Brain microvascular endothelial cell (primary cell): ENCODE data around the gene LBHD2.
A peak's percentile ranks its signal among the peaks of the same experiment; 100 is the strongest.

Source experiments
- DNase-seq: peaks from one replicate; pipeline ENCODE4 v3.0.0-alpha.2; 2020
- H3K27ac ChIP-seq: fragments of 250-450 bp; sonication (Bioruptor Pico); 2 replicates; pipeline ENCODE4 v1.5.1; 2020; ENCODE audit warnings: mild to moderate bottlenecking, moderate library complexity
- H3K27me3 ChIP-seq: fragments of 250-450 bp; sonication (Bioruptor Pico); replicated peaks from 2 replicates; pipeline ENCODE4 v1.5.1; 2020; ENCODE audit warnings: mild to moderate bottlenecking
- H3K36me3 ChIP-seq: fragments of 250-450 bp; sonication (Bioruptor Pico); replicated peaks from 2 replicates; pipeline ENCODE4 v1.5.1; 2020; ENCODE audit warnings: mild to moderate bottlenecking
- H3K4me3 ChIP-seq: 2 replicates; pipeline ENCODE4 v1.5.1; 2011; ENCODE audit warnings: low read depth, mild to moderate bottlenecking, control low read depth, low read length, moderate library complexity
- in situ Hi-C: cut with HindIII; loops from 2 replicates; pipeline ENCODE4 v1.10.0; 2017; ENCODE audit warnings: low sequenced_read_pairs, low pct_ligation_motif_present
- TF ChIP-seq, protein P1 (sequence below): IDR thresholded peaks from 2 replicates; pipeline ENCODE4 v1.5.1; 2011; ENCODE audit warnings: low read depth, mild to moderate bottlenecking, moderate library complexity, low read length, control low read depth, inconsistent platforms; ENCODE audit errors: missing control alignments

The LBHD2 gene

GRCh38 chr14:103130017-103130764, 46.2 kb downstream of the LBHD2 start:
- in situ Hi-C loops: no loop called here
- no peak overlapping the region for H3K4me3 ChIP-seq
- no peaks in the 10 kb centered on the region for H3K36me3 ChIP-seq
- no peaks in the 10 kb centered on the region for H3K27me3 ChIP-seq
- no peak overlapping the region for H3K27ac ChIP-seq
- TF ChIP-seq, protein P1, sequence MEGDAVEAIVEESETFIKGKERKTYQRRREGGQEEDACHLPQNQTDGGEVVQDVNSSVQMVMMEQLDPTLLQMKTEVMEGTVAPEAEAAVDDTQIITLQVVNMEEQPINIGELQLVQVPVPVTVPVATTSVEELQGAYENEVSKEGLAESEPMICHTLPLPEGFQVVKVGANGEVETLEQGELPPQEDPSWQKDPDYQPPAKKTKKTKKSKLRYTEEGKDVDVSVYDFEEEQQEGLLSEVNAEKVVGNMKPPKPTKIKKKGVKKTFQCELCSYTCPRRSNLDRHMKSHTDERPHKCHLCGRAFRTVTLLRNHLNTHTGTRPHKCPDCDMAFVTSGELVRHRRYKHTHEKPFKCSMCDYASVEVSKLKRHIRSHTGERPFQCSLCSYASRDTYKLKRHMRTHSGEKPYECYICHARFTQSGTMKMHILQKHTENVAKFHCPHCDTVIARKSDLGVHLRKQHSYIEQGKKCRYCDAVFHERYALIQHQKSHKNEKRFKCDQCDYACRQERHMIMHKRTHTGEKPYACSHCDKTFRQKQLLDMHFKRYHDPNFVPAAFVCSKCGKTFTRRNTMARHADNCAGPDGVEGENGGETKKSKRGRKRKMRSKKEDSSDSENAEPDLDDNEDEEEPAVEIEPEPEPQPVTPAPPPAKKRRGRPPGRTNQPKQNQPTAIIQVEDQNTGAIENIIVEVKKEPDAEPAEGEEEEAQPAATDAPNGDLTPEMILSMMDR: no peak
- no peak for DNase-seq

GRCh38 chr14:103130965-103131364, 47.0 kb downstream of the LBHD2 start:
- in situ Hi-C loops: no loop called here
- TF ChIP-seq, protein P1: no peak
- no peaks in the 10 kb centered on the region for H3K36me3 ChIP-seq

DNA sequence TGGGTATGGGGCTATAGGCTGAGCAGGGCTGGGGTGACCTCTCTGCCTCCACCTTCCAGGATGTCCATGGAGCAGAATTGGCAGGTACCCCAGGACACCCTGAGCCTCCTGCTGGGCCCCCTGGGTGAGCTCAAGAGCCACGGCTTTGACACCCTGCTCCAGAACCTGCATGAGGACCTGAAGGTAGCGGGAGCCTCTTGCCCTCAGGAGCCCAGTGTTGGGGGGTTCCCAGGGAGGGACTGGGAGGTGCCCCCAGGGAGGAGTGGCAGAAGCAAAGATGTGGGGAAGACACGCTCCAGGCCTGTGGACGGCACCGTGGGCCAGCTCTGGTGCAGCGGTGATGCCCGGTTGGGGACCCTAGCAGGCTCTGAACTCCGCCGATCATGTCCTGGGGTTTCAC, 47.6 kb downstream of the LBHD2 start:
- Histone ChIP-seq H3K27ac (no peak overlapping the region), H3K36me3 (no peaks in the 10 kb centered on the region), H3K27me3 (no peaks in the 10 kb centered on the region), H3K4me3 (no peak overlapping the region)
- TF ChIP-seq, protein P1: no peak
- in situ Hi-C loops: no loop called here
- DNase-seq: no peak

More at GRCh38 chr14:103130965-103131364, 47.0 kb downstream of the LBHD2 start:
- Histone ChIP-seq H3K27me3 (no peaks in the 10 kb centered on the region), H3K4me3 (no peak overlapping the region), H3K27ac (no peak overlapping the region)
- peak; percentile 83 for DNase-seq

DNA sequence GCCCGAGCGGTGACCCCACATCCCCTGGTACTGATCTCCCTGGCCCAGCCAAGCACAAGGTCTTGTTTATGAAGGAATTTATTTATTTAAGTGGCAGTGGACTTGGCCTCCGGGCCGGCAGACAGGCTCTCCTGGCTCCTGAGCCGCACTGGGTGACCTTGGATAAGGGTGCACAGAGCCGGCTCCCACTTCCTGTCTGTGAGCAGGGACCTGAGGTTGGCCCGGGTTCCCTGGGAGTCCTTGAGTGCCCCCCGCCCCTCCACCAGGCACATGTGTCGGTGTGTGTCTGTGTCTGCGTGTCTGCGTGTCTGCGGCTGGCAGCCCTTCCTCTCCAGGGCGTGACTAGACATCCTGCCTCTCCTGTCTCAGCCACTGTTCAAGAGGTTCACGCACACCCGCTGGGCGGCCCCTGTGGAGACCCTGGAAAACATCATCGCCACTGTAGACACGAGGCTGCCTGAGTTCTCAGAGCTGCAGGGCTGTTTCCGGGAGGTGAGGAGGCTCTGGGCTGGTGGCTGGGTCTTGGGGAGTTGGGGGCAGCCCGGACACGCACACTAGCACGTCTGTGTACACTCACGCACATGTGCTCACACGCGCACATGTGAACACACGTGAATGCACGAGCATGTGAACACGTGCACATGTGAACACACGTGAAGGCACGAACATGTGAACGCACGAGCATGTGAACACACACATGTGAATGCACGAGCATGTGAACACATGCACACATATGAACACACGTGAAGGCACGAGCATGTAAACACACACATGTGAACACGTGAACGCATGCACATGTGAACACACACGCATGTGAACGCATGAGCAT, 48.6 kb downstream of the LBHD2 start:
- in situ Hi-C loops: no loop called here
- Histone ChIP-seq H3K27me3 (no peaks in the 10 kb centered on the region), H3K27ac (no peak overlapping the region), H3K36me3 (no peaks in the 10 kb centered on the region), H3K4me3 (no peak overlapping the region)
- DNase-seq: peak; percentile 69
- TF ChIP-seq, protein P1: no peak

- TF ChIP-seq, protein P1: no peak
- Histone ChIP-seq H3K4me3 (no peak overlapping the region), H3K27ac (no peak overlapping the region), H3K36me3 (no peaks in the 10 kb centered on the region), H3K27me3 (peaks cover 4% of the 10 kb centered on the region)
- DNase-seq: no peak
- in situ Hi-C loops: no loop called here
These were observed 49.5 kb downstream of the LBHD2 start for GRCh38 chr14:103133210-103134140.
